Panc1 (cell line): ENCODE measurements around the gene SLC8B1. TPM values are rescaled to one million over a fixed set of nuclear protein-coding genes. Genes with fewer than 3 reads are reported as not detected.

Experiments
- ATAC-seq: fragments of 200-7000 bp; cut with Tn5 transposase; 2 replicates; pipeline ENCODE4 v1.9.1; 2020; ENCODE audit warnings: mild to moderate bottlenecking, moderate library complexity
- BruUV-seq: library from RNA; stranded (reverse); fragments of 400-500 nt; replicated peaks from 2 replicates; lab custom pipeline; 2021; lab: Mats Ljungman, UMichigan
- CTCF ChIA-PET: fragments of 300-600 bp; sonication (Branson Sonifier 250); formaldehyde crosslinking; loops from one replicate; lab custom pipeline; 2022; ENCODE audit warnings: antibody characterized with exemption; lab: Charles Lee
- POLR2A ChIA-PET: fragments of 300-600 bp; sonication (Branson Sonifier 250); formaldehyde crosslinking; loops from one replicate; lab custom pipeline; 2022; ENCODE audit warnings: antibody characterized with exemption; lab: Charles Lee
- DNase-seq: peaks from one replicate; pipeline ENCODE4 v3.0.0-alpha.2; 2010; ENCODE audit warnings: low read depth, low spot score
- H3K27ac ChIP-seq: 2 replicates; pipeline ENCODE4 v1.5.1; 2011; ENCODE audit warnings: mild to moderate bottlenecking, low read length, inconsistent platforms
- H3K27me3 ChIP-seq: fragments of 200-500 bp; sonication (Bioruptor generic); 2 replicates; pipeline ENCODE4 v1.6.0; 2014; ENCODE audit warnings: low read length, inconsistent platforms; ENCODE audit not compliant: control insufficient read depth, insufficient read depth
- H3K36me3 ChIP-seq: fragments of 200-500 bp; sonication (Bioruptor generic); 2 replicates; pipeline ENCODE4 v1.5.1; 2014; ENCODE audit warnings: inconsistent platforms, mild to moderate bottlenecking, low read length, moderate library complexity; ENCODE audit not compliant: control insufficient read depth, insufficient read depth
- H3K4me1 ChIP-seq: 2 replicates; pipeline ENCODE4 v1.5.1; 2011; ENCODE audit warnings: inconsistent platforms, mild to moderate bottlenecking, low read length, moderate library complexity; ENCODE audit not compliant: control insufficient read depth, insufficient read depth
- H3K4me3 ChIP-seq, 2 experiments: 2 replicates each; pipeline ENCODE4 v1.5.1; 2011 to 2012; ENCODE audit warnings: low read depth in 2 of 2, low read length in 2 of 2, mild to moderate bottlenecking in 2 of 2, inconsistent platforms in 1 of 2, moderate library complexity in 1 of 2
- H3K9me3 ChIP-seq: fragments of 200-500 bp; sonication (Bioruptor generic); 2 replicates; pipeline ENCODE4 v1.5.1; 2014; ENCODE audit warnings: low read depth, mild to moderate bottlenecking, inconsistent platforms, low read length, moderate library complexity; ENCODE audit not compliant: control insufficient read depth, insufficient read depth
- CTCF ChIP-seq: fragments of 450-650 bp; IDR thresholded peaks from 2 replicates; pipeline ENCODE4 v1.5.1; 2017; ENCODE audit warnings: mild to moderate bottlenecking
- POLR2AphosphoS5 ChIP-seq: IDR thresholded peaks from 2 replicates; pipeline ENCODE4 v1.6.1; 2012; ENCODE audit warnings: mild to moderate bottlenecking, low read depth, low read length, moderate library complexity
- REST ChIP-seq, 2 experiments: IDR thresholded peaks; 2 replicates each; pipeline ENCODE4 v1.6.1; 2011 to 2012; ENCODE audit warnings: low read depth in 2 of 2, control low read depth in 1 of 2, low read length in 1 of 2, mild to moderate bottlenecking in 1 of 2, moderate library complexity in 1 of 2; ENCODE audit not compliant: insufficient read depth in 1 of 2
- SIN3A ChIP-seq: IDR thresholded peaks from 2 replicates; pipeline ENCODE4 v1.6.1; 2012; ENCODE audit warnings: low read depth, mild to moderate bottlenecking, low read length, moderate library complexity, borderline replicate concordance; ENCODE audit not compliant: insufficient read depth
- TCF7L2 ChIP-seq: IDR thresholded peaks from 2 replicates; pipeline ENCODE4 v1.6.1; 2011; ENCODE audit warnings: mild to moderate bottlenecking, low read depth, low read length, inconsistent platforms
- in situ Hi-C: cut with HindIII; loops from 2 replicates; pipeline ENCODE4 v1.10.0; 2016; ENCODE audit warnings: low sequenced_read_pairs, low pct_unique_long_range_greater_than_20kb
- intact Hi-C: fragments of 100-400 bp; cut with micrococcal nuclease; formaldehyde crosslinking; loops from one replicate; pipeline ENCODE4 v1.10.0; 2022; ENCODE audit not compliant: unreplicated experiment
- total RNA-seq: library from RNA; stranded (reverse); gene quantifications from one replicate; pipeline ENCODE4 v1.2.1, GENCODE V29; 2021; ENCODE audit not compliant: unreplicated experiment

SLC8B1 gene
- total RNA-seq, 1 experiment from 2014 or later: 26.7 TPM

GRCh38 chr12:113305281-113305856 lies 29.5 kb downstream of the SLC8B1 start:
- H3K36me3 ChIP-seq: no peaks in the 10 kb centered on the region
- H3K4me1 ChIP-seq: no peaks in the 10 kb centered on the region
- H3K9me3 ChIP-seq: no peaks in the 10 kb centered on the region
- intact Hi-C loops: no loop called here
- no peak for DNase-seq
- CTCF ChIA-PET: no interaction called here
- no peak for ATAC-seq
- POLR2A ChIA-PET: interaction anchor here (0.7 kb wide), 1 partner anchor 117 kb away, joined by 18 read pairs; no protein-coding TSS in a partner anchor
- no peak overlapping the region for H3K4me3 ChIP-seq
- H3K27me3 ChIP-seq: no peaks in the 10 kb centered on the region
- in situ Hi-C loops: no loop called here
- BruUV-seq: no TSS peak
- H3K27ac ChIP-seq: no peak overlapping the region
- TF ChIP-seq TCF7L2: no peak
- TF ChIP-seq SIN3A: no peak
- TF ChIP-seq POLR2AphosphoS5: no peak
- no peak for TF ChIP-seq REST (IDR thresholded peaks at IDR 0.05; ENCODE audit: insufficient read depth in 1 of 2, low read depth in 2 of 2, low read length in 1 of 2)
- no peak for TF ChIP-seq CTCF

GRCh38 chr12:113302886-113303640 lies 31.8 kb downstream of the SLC8B1 start:
- ATAC-seq: no peak
- intact Hi-C loops: no loop called here
- no peaks in the 10 kb centered on the region for H3K27me3 ChIP-seq
- TF ChIP-seq TCF7L2 (no peak), CTCF (no peak), SIN3A (no peak), POLR2AphosphoS5 (no peak), REST (IDR thresholded peaks at IDR 0.05; ENCODE audit: insufficient read depth in 1 of 2, low read depth in 2 of 2, low read length in 1 of 2) (no peak)
- POLR2A ChIA-PET: no interaction called here
- no TSS peak for BruUV-seq
- no peaks in the 10 kb centered on the region for H3K36me3 ChIP-seq
- no peaks in the 10 kb centered on the region for H3K9me3 ChIP-seq
- in situ Hi-C loops: no loop called here
- H3K4me3 ChIP-seq: no peak overlapping the region
- CTCF ChIA-PET: no interaction called here
- H3K4me1 ChIP-seq: peaks cover 8% of the 10 kb centered on the region
- no peak overlapping the region for H3K27ac ChIP-seq
- DNase-seq: no peak
